Hepatocyte (in vitro differentiated cells): Measurements from ENCODE around the gene TMEM117.

ENCODE experiments used
- EZH2 ChIP-seq: fragments of 200-600 bp; sonication (generic); IDR thresholded peaks from 2 replicates; pipeline ENCODE4 v1.6.1; 2016; ENCODE audit warnings: antibody characterized with exemption, mild to moderate bottlenecking, borderline replicate concordance
- EZH2phosphoT487 ChIP-seq: fragments of 200-600 bp; sonication (generic); IDR thresholded peaks from one replicate; pipeline ENCODE4 v1.6.1; 2018; ENCODE audit warnings: antibody characterized with exemption, mild to moderate bottlenecking, low read depth, moderate library complexity; ENCODE audit not compliant: unreplicated experiment, severe bottlenecking
- TF ChIP-seq, protein P1 (sequence below): fragments of 200-600 bp; sonication (generic); IDR thresholded peaks from 2 replicates; pipeline ENCODE4 v1.5.1; 2016; ENCODE audit warnings: antibody characterized with exemption, mild to moderate bottlenecking; ENCODE audit not compliant: poor library complexity

DNA sequence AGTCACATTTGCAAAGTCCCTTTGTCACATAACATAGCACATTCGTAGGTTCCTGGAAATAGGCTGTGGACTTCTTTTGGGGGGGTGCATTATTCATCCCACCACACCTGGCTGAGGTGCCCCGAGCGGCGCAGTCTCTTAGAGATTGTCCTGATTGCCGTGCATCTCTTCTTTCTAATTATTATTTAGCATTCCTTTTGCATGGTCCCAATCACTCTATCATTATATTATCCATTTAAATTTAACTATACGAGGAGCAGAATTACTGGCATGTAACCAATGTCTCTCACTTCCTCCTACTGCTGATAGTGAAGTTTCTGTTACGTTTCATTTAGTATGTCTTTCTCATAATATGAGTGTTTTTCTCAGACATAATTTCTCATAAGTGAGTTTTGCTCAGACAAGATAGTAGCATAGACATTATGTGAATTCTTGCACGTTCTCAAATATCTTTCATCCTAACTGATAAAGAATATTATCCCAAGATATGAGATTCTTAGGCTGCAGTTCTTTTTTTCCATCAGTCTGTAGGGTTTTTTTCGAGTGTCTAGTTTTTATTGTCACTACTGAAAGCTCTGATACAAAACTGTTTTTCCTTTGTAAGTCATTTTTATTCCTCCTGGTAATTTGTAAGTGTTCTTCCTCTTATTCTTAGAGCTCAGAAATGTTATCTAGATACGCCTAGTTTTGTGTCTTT, 595.9 kb downstream of the TMEM117 start:
- TF ChIP-seq, protein P1, sequence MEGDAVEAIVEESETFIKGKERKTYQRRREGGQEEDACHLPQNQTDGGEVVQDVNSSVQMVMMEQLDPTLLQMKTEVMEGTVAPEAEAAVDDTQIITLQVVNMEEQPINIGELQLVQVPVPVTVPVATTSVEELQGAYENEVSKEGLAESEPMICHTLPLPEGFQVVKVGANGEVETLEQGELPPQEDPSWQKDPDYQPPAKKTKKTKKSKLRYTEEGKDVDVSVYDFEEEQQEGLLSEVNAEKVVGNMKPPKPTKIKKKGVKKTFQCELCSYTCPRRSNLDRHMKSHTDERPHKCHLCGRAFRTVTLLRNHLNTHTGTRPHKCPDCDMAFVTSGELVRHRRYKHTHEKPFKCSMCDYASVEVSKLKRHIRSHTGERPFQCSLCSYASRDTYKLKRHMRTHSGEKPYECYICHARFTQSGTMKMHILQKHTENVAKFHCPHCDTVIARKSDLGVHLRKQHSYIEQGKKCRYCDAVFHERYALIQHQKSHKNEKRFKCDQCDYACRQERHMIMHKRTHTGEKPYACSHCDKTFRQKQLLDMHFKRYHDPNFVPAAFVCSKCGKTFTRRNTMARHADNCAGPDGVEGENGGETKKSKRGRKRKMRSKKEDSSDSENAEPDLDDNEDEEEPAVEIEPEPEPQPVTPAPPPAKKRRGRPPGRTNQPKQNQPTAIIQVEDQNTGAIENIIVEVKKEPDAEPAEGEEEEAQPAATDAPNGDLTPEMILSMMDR: no peak
- no peak for TF ChIP-seq EZH2
- no peak for TF ChIP-seq EZH2phosphoT487
